HG03457 (cell line): ENCODE results near the gene PELI3.
"Not testable (repeated sequence)": the region's sequence is repeated elsewhere in the genome, so short reads cannot be mapped to it uniquely, and the experiment has no call there.

Experiments used
- ATAC-seq: cut with Tn5 transposase; IDR thresholded peaks from one replicate; pipeline ENCODE4 v1.9.1; 2021; ENCODE audit warnings: moderate number of reproducible peaks; ENCODE audit not compliant: unreplicated experiment

PELI3 gene, protein sequence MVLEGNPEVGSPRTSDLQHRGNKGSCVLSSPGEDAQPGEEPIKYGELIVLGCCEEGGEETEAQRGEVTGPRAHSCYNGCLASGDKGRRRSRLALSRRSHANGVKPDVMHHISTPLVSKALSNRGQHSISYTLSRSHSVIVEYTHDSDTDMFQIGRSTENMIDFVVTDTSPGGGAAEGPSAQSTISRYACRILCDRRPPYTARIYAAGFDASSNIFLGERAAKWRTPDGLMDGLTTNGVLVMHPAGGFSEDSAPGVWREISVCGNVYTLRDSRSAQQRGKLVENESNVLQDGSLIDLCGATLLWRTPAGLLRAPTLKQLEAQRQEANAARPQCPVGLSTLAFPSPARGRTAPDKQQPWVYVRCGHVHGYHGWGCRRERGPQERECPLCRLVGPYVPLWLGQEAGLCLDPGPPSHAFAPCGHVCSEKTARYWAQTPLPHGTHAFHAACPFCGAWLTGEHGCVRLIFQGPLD

DNA sequence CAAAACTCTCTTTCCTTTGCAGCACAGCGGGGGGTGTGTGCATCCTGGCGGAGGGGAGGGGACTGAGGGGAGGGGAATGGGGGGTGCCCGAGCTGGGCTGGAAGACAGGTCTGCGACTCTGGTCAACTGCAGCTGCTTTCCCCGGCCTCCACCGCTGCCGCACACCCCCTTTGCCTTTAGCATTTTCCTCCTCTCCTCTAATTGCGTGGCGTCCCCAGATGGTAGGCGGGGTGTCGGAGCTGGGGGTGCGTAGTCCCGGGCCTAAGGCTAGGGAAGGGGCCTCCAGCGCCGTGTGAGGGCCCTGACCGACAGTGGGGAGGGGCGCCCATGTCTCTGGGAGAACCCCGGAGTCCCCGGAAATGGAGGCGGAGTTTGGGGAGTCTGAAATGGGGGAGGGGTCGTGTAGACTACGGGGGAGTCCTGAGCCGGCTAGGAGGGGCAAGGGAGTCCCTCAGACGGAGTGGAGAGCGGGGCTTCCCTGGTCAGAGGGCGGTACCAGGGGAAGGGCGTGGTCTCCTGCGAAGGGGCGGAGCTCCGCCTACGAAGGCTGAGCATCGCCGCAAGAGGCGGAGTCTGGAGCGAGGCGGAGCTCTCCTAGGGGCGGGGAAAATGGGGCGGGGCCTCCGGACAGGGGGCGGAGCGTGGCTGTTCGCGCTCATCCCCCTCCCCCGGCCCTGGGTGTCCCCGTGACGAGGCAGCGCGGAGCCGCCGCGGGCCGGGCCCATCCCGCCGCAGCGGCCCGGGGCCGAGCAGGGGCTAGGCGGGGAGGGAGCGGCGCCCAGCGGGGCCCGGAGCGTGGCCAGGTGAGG lies at the start of gene PELI3:
Gene PELI3 (plus strand): TSS at position 681 of the 809 bp plus-strand sequence. CDS start 1,224 bp downstream, outside the sequence.
- peak; percentile 64 for ATAC-seq

DNA sequence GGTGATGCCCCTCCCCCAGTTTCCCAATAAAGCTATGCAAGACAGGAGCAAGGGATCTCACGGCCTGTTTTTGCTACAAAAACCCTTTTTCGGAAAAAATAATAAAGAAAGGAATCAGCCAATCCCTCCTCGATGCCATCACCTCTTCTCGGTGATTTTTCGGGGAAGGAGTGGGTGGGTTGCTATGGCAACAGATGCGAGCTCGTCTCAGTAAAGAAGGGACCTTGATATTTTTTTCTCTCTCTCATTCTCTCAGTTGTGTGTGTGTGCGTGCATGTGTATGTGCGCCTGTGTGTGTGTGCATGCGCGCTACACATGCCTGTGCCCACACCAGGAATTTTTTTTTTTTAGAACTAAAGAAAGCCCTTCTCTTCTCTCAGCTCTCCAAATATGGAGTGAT lies 49.7 kb upstream of the PELI3 start:
- no peak for ATAC-seq

DNA sequence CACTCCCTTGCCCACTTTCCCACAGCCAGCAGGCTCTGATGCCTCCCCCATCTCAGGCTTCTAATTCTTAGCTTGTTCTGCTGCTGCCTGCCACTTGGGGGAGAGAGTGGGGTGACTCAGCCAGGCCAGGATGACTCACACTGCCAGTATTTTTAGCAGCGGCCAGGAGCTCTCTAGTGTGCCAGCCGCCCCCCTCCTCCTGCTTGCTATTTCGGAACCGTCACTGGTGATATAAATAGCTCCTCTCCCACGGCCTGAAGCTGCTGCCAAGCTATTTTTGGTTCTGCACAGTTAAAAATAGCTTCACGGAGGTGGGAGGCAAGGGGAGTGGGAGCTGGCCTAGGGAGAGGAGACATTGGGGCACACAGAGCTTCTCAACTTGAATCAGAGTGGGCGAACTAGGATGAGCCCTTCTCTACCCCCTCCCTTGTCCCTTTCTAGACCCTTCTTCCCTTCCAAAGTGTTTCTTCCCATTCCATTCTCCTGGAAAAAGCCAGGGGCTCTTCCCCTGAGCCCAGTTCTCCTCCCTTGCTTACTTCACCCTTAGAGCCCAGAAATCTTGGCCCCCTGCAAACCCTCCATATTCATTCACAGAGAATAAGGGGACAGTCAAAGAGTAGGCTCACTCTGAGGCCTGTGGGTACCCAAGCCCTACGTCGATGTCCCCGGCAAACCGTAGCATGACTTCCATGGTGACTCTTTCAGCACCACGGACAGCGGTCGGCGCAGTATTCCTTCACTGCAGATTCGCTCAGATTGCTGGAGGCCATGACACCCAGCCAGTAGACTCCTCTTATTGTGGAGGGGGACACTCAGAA lies 48.3 kb upstream of the PELI3 start:
- ATAC-seq = no peak

DNA sequence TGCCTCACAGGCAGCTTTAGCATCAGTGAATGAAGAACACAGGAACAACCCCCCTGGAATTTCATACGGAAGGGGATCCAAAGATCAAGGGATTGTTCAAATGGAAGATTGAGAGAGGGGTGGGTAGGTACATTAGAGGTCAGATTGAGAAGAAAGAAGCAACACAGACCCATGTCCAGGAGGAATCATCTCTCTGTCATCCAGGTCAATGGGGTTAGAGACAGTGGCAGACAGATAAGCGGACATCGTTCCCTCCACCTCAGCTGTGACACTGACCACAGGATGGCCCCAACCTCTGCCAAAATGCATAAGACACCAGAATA lies 47.8 kb upstream of the PELI3 start:
- no peak for ATAC-seq

DNA sequence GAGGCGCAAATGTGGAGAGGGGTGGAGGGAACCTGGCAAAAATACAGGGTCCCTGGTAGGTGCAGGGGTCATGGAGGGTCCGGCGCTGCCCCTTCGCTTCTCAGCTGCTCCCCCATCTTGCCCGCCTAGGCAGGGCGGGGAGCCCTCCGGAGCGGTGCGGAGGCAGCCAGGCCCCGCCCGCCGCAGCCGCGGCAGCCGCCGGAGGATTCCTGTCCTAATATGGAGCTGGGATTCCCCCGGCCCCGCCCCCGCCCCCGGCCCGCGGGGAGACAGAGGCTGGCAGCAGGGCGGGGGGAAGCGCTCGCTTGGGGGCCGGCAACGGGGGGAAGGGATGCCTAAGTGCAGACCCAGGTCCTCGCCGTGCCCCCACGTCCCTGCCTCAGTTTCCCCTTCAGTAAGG lies 46.9 kb upstream of the PELI3 start:
- ATAC-seq = no peak

DNA sequence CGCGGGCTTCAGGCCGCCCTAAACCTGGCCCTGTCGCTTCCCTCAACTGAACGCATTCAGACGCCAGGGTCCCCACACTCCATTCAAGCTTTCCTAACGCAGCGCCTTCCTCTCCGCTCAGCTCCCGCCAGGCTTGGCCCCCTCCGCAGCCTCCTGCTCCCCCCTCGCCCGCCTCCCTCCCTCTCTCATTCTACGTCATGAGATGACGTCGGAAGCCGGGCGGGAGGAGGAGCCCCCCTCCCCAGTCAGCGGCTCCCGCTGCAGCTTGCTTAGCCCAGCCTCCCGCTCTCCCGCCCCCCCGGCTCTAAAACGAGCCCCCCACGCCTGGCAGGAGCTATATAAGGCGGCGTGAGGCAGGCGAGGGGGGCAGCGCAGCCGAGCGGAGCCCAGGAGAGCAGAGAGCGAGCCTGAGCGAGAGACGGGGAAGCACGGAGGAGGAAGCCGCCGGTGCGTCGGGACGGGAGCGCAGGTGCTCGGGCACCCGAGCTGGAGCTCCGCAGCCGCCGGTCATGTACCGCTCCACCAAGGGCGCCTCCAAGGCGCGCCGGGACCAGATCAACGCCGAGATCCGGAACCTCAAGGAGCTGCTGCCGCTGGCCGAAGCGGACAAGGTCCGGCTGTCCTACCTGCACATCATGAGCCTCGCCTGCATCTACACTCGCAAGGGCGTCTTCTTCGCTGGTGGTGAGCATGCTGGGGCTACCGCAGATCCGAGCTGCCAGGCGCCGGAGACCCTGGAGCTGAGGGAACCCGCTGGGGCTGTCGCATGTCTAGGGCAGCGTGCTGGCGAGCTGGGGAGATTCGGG lies 45.8 kb upstream of the PELI3 start, which contains the start of gene NPAS4:
Gene NPAS4 (plus strand): TSS at position 365 of the 806 bp plus-strand sequence. CDS start 145 bp downstream, at position 510.
- no peak for ATAC-seq

DNA sequence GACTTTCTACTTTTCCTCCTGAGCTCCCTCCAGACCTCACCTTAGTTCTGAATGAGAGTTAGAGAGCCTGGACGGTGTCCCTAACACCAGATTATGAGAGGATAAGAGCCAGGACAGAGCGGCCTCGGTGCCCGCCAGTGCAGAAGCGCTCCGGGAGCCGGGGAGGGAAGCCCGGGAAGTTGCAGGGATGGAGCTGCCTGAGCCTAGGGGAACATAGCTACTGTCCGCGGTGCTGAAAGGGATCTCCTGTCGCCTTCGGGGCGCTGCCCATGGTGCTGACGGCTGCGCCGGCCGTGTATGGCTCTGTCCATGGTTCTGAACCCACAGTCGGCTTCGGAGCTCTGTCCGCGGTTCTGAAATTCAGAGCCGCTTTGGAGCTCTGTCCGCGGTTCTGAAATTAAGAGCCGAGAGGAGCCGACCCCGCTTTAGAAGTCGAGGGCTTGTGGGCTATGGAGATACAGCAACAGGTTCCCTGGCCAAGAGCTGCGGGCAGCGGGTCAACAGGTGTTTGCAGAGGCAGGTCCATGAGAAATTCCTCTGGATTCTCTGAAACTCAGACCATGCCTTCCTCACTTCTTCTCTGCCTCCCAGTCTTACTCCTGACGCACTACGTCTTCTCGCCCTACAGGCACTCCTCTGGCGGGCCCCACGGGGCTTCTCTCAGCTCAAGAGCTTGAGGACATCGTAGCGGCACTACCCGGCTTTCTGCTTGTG lies 45.1 kb upstream of the PELI3 start:
- no peak for ATAC-seq

DNA sequence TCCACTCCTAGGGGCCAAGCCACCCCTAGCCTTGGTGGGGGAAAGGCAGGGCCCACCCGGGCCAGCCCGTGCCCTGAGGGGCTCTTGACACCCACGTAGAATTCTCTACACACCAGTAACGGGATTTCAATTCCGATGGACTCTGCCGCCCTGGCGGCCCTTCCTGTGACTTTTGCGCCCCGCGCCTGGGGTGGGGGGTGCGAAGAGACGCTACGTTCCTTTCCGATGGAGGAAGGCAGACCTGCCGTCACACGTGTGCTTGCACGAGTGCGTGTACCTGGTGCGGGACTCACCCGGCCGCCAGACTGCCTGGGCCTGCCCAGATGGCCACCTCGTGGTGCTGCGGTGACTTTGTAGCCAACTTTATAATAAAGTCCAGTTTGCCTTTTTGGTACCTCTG lies 40.4 kb upstream of the PELI3 start:
- no peak for ATAC-seq

DNA sequence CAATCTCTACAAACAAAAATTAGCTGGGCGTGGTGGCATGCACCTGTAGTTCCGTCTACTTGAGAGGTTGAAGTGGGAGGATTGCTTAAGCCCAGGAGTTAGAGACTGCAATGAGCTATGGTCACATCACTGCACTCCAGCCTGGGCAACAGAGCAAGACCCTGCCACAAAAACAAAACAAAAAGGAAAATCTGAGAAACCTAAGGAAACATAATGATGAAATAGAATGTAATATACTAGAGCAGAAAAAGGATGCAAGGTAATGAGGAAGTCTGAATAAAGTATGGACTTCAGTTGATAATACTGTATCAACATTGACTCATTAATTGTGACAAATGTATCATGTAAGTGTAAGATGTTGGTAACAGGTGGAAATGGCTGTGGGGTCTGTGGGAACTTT lies 37.8 kb upstream of the PELI3 start:
- ATAC-seq = no peak

DNA sequence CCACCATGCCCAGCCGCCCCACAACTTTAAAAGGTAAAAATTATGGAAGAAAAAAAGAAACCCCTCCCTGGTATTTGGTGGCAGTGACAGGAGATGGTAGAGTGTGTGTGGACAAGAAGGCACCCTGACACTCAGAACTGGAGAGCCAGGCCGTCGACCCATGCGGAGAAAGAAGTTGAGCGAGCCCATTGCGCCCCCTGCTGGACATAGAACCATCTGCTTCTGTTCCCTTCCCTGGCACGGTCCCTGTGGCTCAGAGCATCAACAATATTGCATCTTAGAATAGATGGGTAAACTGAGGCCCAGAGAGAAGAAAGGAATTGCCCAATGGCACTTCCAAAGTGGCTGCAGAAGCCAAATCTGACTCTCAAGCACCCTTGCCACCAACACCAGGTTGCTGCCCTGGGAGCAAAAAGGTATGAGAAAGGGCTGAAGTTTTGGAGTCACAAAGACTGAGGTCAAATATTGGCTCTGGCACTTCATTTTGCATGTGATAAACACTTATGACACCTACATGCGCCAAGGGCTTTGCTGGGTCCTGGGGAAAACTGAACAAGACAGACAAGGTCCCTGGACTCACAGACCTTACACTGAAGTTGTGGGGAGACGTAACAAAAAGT lies 36.6 kb upstream of the PELI3 start:
- no peak for ATAC-seq

DNA sequence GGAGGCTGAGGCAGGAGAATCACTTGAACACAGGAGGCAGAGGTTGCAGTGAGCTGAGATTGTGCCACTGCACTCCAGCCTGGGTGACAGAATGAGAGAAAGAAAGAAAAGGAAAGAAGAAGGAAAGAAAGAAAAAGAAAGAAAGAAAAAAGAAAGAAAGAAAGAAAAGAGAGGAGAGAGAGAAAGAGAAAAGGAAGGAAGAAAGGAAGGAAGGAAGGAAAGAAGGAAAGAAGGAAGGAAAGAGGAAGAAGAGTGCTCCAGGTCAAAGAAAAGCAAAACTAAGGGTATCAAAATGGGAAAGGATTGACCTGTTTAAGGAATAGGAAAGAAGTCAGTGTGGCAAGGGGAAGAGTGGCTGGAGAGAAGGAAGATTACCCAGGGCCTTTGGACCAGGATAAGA lies 35.4 kb upstream of the PELI3 start:
- not testable (repeated sequence) for ATAC-seq

DNA sequence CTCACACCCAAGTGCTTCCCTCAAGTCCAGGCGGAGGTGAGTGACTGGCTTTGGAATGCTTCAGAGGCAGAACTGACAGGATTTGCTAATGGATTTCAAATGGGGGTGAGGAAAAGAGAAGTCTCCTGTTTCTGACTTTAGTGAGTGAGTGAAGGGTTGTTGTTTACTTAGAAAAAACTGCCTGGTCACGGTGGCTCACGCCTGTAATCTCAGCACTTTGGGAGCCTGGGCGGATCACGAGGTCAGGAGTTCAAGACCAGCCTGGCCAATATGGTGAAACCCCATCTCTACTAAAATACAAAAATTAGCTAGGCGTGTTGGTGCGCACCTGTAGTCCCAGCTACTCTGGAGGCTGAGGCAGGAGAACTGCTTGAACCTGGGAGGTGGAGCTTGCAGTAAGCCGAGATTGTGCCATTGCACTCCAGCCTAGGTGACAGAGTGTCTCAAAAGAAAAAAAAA lies 34.8 kb upstream of the PELI3 start:
- not testable (repeated sequence) for ATAC-seq

DNA sequence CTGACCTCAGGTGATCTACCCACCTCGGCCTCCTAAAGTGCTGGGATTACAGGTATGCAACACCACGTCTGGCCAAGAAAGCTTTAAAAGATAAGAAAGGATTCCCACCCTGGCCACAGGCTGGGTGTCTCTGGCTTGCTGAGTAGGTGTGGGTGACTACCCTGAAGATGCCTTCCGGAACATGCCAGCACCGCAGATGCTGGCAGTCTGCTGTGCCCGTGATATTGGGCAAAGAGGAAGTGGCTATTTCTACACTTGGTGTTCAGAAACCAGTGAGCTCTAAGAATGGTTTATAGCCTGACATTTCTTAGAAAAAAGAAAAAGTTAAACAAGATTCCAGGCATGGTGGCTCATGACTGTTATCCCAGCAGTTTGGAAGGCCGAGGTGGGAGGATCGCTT lies 34.1 kb upstream of the PELI3 start:
- no peak for ATAC-seq

DNA sequence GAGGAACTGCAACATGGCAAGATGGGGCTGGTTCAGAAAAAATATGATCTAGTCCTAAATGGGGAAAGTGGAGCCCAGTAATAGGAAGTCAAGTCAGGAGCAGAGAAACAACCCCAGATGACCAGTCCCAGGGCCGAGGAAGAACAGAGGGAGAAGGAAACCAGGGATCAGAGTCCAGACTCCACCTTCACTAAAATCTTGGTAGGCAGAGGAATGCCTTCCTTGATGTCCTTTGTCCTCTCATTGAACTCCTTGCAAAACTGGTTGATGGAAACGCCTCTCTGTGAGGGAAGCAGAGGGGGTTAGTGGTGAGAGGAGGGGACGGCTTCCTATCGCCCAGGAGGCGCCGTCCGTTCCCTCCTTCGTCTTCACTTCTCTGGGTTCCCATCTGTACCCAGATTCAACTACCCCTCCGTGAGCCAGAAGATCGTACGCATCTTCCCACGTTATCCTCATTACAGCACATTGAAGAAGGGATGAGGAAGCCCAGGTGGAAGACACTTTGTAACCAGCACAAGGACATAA lies 28.7 kb upstream of the PELI3 start:
- ATAC-seq = no peak

DNA sequence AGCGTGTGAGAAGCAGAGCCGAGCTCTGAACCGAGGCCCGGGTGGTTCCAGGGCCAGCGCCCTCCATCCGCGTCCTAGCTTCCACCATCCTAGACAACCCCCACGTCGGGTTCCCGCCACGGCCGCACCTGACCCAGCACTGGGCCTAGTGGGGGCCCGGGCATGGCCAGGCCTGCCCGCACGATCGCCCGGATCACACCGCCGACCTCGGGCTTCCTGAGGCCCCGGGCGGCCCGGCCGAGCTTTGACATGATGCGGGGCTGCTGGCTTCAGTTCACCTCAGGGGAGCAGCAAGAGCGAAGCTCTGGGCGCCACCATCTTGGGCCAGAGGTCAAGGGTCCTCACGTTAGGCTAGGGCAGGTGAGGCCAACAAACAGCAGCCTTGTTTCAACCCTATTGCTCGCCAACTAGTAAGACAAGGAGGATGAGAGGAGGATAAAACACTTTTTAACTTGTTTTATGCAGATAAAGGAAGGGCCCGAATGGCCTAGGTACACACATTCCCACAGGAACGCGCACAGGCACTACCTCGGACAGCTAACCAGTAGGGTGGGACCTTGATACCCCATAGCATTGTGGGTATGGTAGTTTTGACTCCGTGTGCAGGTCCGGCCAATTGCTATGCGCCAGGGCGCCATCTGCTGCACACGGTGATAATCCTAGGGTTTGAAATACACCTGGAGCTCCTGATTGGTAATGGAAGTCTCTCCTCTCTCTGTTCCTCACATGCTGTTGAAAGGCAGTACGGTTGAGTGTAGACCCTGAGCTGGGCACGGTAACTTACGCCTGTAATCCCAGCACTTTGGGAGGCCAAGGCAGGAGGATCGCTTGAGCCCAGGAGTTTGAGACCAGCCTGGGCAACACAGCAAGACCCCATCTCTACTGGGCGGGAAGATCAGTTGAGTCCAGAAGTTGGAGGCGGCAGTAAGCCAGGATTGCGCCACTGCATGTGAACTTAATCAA lies 27.9 kb upstream of the PELI3 start, which contains the start of gene MRPL11:
Gene MRPL11 (minus strand): TSS at position 345 of the 963 bp plus-strand sequence. CDS start 94 bp downstream, at position 251.
- ATAC-seq = peak; percentile 87

DNA sequence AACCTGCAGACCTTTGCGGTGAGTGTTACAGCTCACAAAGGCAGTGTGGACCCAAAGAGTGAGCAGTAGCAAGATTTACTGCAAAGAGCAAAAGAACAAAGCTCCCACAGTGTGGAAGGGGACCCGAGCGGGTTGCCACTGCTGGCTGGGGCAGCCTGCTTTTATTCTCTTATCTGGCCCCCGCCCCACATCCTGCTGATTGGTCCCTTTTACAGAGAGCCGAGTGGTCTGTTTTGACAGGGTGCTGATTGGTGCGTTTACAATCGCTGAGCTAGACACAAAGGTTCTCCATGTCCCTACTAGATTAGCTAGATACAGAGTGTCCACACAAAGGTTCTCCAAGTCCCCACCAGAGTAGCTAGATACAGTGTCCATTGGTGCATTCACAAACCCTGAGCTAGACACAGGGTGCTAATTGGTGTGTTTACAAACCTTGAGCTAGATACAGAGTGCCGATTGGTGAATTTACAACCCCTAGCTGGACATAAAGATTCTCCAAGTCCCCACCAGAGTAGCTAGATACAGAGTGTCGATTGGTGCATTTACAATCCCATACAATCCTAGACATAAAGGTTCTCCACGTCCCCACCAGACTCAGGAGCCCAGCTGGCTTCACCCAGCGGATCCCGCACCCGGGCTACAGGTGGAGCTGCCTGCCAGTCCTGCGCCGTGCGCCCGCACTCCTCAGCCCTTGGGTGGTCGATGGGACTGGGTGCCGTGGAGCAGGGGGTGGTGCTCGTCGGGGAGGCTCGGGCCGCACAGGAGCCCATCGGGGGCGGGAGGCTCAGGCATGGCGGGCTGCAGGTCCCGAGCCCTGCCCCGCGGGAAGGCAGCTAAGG lies 26.4 kb upstream of the PELI3 start:
- not testable (repeated sequence) for ATAC-seq

DNA sequence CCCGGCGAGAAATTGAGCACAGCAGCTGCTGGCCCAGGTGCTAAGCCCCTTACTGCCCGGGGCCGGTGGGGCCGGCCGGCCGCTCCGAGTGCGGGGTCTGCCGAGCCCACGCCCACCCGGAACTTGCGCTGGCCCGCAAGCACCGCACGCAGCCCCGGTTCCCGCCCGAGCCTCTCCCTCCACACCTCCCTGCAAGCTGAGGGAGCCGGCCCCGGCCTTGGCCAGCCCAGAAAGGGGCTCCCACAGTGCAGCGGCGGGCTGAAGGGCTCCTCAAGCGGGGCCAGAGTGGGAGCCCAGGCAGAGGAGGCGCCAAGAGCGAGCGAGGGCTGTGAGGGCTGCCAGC lies 25.8 kb upstream of the PELI3 start:
- ATAC-seq = not testable (repeated sequence)
